Choroid plexus epithelial cell (primary cell): Measurements from ENCODE around the gene CACNA1D.
"Not testable (repeated sequence)": the region's sequence is repeated elsewhere in the genome, so short reads cannot be mapped to it uniquely, and the experiment has no call there.

Experiments used
- DNase-seq: peaks from one replicate; pipeline ENCODE4 v3.0.0-alpha.2; 2010; ENCODE audit warnings: low read depth
- H3K4me3 ChIP-seq: 2 replicates; pipeline ENCODE4 v1.5.1; 2011; ENCODE audit warnings: low read depth, mild to moderate bottlenecking, control low read depth, low read length, moderate library complexity
- TF ChIP-seq, protein P1 (sequence below): conservative IDR thresholded peaks from 2 replicates; pipeline ENCODE4 v1.5.1; 2011; ENCODE audit warnings: low read depth, mild to moderate bottlenecking, control low read depth, inconsistent platforms, low read length, moderate library complexity

Gene CACNA1D

DNA sequence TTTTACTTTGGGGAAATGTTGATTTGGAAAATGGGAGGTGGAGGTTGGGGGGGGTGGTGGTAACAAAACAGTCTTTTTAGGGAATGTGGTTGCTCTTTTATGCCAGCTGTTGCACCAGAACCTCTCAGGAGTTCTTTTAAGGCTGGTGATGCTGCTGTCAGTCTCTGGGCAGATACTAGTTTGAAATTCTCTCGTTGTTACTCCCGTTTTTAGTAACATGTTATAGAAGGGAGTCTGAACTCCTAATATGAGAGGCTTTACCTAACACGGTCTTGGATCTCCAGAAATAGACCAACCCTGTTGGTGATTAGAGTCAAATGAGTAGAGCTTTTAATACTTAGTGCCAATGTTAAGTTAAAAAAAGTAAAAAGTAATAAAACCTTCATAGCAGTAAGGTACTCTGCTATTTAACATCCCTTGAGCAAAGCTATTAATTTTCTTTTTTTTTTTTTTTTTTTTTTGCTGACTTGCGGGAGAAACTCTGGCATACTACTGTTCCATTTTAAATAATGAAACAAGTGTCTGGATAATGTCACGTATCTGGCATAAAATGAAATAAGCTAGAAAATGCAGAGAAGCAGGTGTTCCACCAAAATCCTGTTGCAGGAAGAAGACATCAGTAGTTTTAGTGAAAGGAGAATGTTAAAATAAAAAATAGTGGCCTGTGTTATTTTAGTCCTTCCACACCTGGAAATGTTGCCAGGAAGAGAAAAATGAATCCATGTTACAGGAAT, 156.7 kb downstream of the CACNA1D start:
- TF ChIP-seq, protein P1, sequence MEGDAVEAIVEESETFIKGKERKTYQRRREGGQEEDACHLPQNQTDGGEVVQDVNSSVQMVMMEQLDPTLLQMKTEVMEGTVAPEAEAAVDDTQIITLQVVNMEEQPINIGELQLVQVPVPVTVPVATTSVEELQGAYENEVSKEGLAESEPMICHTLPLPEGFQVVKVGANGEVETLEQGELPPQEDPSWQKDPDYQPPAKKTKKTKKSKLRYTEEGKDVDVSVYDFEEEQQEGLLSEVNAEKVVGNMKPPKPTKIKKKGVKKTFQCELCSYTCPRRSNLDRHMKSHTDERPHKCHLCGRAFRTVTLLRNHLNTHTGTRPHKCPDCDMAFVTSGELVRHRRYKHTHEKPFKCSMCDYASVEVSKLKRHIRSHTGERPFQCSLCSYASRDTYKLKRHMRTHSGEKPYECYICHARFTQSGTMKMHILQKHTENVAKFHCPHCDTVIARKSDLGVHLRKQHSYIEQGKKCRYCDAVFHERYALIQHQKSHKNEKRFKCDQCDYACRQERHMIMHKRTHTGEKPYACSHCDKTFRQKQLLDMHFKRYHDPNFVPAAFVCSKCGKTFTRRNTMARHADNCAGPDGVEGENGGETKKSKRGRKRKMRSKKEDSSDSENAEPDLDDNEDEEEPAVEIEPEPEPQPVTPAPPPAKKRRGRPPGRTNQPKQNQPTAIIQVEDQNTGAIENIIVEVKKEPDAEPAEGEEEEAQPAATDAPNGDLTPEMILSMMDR, result no peak

DNA sequence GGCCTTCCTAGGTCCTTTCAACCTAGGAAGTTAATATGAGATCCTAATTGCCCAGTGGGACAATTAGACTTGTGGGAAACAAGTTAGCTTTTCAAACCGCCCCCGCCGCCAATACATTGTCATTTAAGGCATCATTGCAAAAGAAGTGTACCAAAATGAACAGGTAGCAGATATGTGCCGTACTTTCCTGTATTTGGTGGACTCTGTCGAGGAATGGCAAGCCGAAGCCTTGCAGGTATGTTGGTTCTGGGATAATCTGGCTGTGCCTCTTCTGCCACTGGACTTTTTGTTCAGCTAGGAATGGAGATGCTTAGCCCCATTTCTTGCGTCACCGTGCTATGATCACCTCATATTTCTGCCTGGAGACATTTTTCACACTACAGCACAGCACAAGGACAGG, 157.5 kb downstream of the CACNA1D start:
- DNase-seq, result no peak
- H3K4me3 ChIP-seq, result no peak overlapping the region
- TF ChIP-seq, protein P1, result no peak

More for the DNA sequence above, 156.7 kb downstream of the CACNA1D start:
- H3K4me3 ChIP-seq, result no peak overlapping the region
- DNase-seq, result no peak

DNA sequence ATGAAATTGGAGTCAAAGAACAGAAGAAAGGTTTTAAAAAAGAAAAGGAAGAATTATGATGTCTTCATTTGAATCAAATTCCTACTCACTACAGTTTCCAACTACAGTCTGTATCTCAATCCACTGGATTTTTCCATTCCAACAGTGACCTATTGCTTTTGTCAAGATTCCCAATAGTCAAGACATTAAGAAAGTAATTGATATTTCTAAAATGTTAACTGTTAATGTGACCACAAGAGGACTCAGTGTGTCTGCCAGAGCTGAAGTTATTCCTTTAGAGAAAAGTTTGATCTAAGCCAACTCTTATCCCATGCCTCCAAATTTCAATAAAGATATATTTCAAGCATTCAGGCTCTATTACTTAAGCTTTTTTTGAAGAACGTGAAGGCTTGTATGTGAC, 163.2 kb downstream of the CACNA1D start:
- TF ChIP-seq, protein P1, result no peak
- DNase-seq, result no peak
- no peak overlapping the region for H3K4me3 ChIP-seq

DNA sequence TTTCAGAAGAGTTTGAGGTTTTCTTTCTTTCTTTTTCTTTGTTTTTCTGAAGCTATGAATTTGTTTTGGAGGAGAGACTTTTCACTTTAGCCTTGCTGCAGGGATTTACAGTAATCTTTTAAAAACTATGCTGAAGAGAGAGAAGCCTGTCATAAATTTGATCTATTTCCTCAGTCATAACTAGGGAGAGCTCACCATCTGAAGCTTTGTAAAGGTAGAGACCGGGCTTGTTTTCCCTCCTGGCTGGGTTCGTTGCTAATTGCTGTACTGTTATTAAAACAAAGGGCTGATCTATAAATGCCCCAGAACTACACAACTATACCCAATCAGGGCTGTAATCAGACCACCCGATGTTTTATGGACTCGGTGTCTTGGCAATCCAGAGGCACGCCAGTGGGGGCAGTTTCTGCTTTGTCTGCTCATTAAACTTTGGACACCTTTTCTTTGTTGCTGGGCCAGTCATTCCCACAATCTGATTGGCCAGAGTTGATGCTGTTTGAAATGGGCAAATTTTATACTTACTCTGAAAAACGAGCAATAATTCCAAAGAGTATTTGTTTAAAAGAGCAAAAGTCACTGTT, 164.3 kb downstream of the CACNA1D start:
- no peak overlapping the region for H3K4me3 ChIP-seq
- DNase-seq, result no peak
- TF ChIP-seq, protein P1, result no peak

DNA sequence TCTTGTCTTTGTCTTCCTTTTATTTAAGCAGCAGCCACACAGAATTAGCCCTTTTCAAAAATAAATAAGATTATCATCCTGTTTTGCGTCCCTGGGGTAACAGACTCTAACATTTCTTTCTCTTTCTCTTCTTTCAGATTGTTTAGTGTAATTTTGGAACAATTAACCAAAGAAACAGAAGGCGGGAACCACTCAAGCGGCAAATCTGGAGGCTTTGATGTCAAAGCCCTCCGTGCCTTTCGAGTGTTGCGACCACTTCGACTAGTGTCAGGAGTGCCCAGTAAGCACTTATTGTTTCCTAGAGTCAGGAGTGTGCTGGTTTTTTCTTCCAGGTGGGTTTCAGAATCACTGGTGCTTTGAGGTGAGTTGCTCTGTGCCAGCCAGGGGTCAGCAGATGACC, 165.6 kb downstream of the CACNA1D start:
- DNase-seq, result no peak
- TF ChIP-seq, protein P1, result no peak
- H3K4me3 ChIP-seq, result no peak overlapping the region

DNA sequence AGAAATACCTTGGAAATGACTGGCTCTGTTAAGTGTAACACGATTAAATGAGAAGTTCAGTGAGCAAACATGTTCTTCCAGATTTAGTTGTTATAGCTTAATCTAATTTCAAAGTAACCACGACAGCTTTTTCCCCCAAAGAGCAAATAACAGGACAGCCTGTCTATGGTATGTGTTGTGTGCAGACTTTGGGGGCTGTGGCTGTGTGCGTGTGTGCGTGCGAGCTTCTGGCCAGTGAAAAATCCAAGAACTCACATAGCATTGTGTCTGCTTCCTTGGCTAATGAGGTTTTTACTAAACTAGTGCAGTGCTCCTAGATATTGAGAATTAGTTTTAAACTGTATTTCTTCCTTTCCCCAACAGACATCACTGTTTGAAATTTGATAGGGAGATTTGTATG, 167.1 kb downstream of the CACNA1D start:
- no peak overlapping the region for H3K4me3 ChIP-seq
- DNase-seq, result no peak
- TF ChIP-seq, protein P1, result no peak

DNA sequence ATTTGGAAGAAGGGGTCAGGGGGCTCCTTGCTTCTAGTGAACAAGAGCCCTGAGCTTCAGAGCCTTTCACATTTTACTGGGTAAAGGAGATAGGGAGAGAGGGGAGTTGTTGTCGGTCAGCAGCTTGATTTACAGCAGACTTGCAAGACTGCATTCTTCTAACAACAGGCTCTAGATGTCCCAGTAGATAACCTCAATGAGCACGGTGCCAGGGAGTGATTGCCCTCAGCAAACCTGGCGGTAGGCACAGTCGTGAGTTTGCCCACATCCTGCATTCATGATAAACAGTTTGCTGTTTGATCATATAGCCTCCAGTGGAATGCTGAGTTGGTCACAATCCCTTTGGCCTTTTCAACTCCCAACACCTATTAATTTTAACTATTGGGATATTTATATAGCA, 170.4 kb downstream of the CACNA1D start:
- H3K4me3 ChIP-seq, DNase-seq: not testable (repeated sequence)
